C1 segment of cervical spinal cord (tissue), 14 donors: ENCODE results near the gene PSME4.
"Not testable (repeated sequence)": the region's sequence is repeated elsewhere in the genome, so short reads cannot be mapped to it uniquely, and the experiment has no call there.

ENCODE experiments used
- DNase-seq, 14 donors: peaks; one replicate each; lab custom pipeline; 2025; lab: John Stamatoyannopoulos, UW

Gene PSME4

DNA sequence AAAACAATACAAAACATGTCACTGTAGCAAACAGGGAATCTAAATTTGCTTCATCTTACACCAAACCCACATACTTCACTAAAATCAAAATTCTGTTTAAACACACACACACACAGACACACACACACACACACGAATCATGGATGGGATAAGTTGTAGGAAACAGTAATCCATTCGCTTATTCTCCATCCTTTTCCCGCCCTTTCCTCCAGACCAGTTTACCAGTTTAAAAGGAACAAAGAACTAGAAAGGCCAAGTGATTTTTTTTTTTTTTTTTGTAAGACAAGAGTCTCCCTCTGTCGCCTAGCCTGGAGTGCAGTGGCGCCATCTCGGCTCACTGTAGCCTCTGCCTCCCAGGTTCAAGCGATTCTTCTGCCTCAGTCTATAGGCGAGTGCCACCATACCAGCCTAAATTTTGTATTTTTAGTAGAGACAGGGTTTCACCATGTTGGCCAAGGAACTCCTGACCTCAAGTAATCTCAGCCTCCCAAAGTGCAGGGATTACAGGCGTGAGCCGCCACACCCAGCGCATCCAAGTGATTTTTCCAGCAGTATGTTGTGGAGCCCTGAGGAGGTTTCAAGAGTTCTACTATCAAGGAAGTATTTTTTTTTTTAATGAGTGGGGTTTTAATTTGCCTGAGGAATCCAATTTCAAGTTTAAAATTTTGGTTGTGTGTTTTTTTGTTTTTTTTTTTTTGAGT, 5.7 kb downstream of the PSME4 start:
- no peak for DNase-seq

DNA sequence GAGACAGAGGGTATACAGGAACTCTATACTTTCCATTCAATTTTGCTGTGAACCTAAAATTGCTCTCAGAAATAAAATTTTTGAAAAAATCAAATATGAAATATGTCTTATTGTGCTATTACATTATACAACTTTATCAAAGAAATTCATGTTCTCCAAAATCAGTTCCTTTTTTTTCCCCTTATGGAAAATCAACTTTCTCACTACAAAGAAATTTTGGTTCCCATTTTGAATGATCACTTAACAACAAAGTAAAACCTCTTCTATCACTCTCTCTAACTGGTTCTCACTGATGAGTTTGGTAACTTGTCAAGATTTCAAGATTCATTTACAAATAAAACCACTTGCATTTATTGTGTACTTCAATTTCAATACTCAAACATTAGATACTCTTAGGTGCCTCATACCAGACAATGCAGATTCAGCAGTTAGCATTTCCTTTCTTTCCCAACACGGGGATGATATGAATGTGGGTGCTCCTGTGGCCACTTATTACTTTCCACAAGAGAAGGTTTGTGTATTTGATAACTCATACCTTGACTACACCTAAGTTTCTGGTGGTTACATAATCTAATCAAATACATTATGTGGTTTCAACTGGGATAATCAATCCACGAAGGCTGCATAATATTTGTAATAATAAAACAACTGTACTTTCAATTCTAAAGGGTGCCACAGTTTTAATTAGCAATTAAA, 6.4 kb downstream of the PSME4 start:
- no peak for DNase-seq

DNA sequence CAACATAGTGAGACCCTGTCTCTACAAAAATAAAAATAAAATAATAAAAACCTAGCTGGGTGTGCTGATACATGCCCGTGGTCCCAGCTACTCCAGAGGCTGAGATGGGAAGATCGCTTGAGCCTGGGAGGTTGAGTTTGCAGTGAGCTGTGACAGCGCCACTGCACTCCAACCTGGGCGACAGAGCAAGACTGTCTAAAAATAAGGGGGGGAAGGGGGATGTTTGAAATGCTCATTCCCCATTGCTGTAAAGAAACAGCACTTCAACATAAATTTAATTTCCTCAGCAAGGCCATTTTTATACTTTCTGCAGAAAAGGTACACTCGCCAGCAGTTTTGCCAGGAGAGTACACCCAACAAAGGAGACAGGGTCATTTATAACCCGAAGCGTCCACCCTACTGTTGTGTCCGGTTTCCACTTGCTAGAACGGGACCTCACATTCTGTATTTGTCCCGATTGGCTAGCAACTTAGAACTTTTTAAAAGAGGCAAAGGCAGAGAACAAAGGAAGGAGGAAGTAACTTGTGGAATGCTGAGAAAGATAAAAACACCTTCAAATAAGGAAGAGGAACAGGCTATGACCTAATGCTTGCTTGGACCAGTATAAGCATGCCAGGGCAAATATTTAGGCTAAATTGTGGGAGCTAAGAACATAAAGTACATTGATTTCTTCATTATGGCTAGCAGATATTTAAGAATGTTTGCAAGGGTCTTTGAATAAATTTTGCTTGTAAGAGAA, 9.1 kb downstream of the PSME4 start:
- peak in 1 of 14 donors; percentile 17 for DNase-seq

DNA sequence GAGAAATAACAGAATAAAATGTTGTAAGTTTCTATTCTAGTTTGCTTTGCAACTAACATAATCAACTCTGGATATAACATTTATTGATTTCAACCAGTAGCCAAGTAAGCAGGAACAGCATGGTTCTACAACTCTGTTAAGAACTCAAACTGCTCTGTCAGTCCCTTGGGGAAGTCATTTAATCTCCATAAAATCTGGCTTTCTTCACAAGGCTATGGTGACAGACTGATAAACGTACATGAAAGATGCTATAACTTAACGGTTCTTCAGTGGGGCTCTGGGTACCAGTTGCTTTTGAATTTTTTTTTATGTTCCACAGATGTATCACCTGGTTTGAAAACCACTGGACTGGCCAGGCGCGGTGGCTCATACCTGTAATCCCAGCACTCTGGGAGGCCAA, 10.3 kb downstream of the PSME4 start:
- no peak for DNase-seq

DNA sequence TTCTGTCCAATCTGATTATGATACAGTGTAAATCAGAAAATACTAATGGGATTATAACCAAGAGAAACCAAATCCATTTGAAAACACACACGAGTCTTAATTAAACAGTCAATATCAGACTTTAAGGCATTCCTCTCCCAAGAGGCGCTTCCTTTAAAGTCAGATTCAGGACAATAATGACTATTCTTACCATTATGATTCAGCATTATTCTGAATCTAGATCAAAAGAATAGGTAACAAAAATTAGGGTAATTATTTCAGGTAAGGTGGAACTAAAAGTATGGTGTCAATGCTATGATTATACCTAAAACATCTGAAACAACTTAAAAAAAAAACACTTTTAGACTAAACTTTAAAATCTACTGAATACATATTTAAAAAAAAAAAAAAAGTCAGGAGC, 12.3 kb downstream of the PSME4 start:
- no peak for DNase-seq

DNA sequence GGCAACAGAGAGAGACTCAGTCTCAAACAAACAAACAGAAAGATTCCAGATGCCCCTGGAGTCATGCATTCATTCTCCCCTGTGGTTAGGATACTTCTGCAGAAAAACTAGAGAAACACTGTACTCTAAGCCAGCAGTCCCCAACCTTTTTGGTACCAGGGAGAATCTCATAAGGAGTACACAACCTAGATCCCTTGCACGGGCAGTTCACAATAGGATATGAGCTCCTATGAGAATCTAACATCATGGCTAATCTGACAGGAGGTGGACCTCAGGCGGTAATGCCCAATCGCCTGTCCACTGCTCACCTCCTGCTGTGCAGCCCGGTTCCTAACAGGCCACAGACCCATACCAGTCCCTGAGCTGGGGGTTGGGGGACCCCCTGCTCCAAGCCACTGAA, 18.3 kb downstream of the PSME4 start:
- no peak for DNase-seq

DNA sequence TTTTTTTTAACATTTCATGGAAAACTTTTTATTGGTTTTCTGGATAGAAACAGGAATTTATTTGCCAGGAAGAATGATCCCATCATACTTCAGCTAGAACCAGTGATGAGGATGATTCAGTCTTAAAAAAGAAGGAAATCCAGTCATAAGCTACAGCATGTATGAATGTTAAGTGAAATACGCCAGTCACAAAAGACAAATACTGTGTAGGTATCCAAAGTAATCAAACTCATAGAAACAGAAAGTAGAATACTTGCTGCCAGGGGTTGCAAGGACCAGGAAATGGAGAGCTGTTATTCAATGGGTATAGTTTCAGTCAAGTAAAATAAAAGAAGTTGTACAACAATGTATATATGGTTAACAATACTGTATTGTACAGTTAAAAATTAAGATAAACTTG, 21.3 kb downstream of the PSME4 start:
- DNase-seq = no peak

DNA sequence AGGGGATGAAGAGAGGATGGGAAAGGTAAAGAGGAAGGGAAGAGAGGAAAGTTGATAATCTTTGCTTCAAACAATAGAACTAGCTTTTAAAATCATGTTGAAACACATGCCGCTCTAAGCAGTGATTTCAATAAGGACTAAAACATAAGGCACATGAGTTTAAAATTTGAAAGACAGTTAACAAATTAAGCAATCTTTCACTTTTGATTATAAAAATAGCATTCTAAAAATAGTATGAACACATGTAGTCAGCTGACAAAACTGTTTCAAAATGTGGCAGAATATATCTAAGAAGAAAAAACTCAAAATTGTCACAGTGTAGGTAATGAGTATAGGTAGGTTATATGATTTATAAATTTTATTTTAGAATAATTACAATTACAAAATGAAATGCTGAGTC, 25.3 kb downstream of the PSME4 start:
- DNase-seq = no peak

DNA sequence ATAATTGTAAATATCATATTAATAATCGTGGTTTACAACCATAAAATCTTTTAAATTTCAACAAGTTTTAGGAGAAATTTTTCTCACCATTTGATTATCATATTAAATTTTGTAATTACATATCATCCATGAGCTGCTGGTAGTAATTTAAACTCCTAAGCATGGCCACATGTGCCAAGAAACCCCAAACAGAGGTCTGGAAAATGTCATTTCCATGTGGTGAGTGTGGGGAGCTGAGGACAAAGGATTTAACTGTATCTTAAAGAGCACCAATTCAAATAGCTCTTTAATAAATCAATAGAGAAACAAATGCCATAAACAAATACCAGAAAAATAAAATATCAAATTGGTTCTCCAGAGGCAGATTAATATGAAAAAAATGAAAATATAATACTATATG, 26.3 kb downstream of the PSME4 start:
- DNase-seq = no peak

DNA sequence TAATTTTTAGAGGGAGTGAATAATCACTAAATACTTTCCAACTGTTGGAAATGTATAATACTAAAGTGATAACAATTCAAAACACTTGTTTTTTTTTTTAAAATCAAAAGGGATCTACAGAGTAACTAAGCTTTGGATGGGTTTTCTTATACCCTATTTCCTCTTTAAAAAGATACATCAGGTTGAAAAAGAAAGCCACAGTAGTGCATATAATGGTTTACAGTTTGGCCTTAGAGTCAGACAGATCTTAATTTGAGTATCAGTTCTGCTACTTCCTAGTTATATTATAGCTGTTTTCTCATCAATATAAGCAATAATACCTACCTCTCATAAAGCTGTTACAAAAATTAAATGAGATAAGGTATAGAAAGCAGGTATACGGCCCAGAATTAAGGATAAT, 28.5 kb downstream of the PSME4 start:
- DNase-seq = no peak

DNA sequence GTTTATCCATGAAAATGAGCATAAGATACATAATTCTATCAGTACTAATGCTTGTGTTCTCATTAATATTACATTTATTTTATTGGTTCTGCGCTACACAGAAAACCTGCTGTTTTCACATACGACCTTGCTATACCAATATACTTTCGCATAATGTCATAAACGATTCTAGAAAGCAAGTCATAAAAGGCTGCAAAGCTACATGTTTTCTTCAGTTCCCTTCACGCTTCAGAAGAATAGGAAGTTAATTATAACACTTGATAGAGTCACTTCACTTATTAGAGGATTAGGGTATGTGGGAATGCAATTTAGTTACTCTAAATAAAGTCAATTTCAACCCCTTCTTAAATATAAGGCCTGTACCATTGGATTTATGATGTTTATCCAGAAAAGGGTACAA, 29.0 kb downstream of the PSME4 start:
- DNase-seq = no peak

DNA sequence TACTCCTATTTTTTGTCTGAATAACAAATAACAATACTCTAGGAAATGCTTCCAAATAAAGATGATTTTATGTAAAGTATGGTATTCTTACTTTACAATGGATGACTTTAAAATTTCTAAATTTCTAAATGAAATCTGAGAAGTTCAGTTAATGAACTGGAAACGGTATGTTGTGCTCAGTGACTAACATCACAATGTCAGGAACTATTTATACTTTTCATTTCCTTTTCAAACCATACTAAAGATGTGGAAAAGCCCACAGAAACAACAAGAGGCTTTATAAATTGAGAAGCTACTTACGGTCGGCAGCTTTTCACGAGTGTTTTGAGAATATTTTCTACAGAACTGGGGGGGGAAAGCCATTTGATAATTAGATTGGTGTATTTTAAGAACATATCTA, 31.1 kb downstream of the PSME4 start:
- DNase-seq = no peak

DNA sequence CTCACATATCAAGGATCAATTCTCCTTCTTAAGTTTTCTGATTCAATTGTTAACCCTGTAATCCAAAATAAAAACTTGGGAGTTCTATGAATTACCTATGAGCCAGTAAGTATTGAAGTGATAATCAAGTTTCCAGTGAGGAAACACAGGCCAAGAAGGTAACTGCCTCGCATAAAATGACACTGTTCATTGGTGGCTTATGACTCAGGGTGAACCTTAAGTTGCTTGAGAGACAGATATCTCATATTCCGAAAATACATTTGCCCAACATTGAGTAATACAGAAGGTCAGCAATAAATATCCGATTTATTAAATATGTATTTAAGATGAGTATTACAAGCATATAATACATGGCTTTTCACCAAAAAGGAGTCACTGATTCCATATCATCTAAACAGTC, 31.9 kb downstream of the PSME4 start:
- no peak for DNase-seq

DNA sequence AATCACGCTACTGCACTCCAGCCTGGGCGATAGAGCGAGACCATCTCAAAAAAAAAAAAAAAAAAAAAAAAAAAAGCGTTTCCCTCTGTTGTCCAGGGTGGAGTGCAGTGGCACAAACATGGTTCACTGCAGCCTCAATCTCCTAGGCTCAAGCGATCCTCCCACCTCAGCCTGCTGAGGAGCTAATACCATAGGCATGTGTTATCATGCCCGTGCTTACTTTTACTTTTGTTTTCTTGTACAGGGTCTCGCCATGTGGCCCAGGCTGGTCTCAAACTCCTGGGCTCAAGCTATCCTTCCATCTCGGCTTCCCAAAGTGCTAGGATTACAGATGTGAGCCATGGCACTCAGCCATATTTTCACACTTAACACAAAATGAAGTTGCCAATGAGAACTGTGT, 37.5 kb downstream of the PSME4 start:
- DNase-seq = no peak

DNA sequence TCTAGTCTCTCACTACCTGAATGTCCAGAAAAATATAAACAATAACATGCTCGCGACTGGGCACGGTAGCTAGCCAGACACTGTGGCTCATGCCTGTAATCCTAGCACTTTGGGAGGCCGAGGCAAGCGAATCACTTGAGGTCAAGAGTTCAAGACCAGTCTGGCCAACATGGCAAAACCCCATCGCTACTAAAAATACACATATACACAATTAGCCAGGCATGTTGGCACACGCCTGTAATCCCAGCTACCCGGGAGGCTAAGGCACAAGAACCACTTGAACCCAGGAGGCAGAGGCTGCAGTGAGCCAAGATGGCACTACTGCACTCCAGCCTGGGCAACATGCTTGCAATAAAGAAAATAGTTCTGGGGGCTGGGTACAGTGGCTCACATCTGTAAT, 44.5 kb downstream of the PSME4 start:
- not testable (repeated sequence) for DNase-seq

DNA sequence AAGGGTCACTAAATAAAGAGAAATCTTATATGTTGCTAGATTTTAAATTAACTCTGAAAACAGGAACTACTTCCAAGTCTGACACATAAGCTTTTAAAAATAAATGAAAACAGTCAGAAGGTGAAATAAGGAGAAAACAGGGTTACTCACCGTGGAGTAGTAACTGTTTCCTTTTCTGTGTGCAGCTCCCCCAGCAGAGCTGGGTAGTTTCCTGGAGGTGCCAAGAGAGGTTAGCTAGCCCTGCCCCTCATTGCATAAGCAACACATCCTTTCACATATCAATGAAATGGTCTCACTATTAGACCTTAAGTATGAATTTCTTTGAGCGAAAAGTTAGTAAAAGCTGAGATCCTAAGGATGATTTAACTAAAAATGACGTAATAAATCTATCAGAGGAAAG, 57.1 kb downstream of the PSME4 start:
- peak in 1 of 14 donors; percentile 13 for DNase-seq

DNA sequence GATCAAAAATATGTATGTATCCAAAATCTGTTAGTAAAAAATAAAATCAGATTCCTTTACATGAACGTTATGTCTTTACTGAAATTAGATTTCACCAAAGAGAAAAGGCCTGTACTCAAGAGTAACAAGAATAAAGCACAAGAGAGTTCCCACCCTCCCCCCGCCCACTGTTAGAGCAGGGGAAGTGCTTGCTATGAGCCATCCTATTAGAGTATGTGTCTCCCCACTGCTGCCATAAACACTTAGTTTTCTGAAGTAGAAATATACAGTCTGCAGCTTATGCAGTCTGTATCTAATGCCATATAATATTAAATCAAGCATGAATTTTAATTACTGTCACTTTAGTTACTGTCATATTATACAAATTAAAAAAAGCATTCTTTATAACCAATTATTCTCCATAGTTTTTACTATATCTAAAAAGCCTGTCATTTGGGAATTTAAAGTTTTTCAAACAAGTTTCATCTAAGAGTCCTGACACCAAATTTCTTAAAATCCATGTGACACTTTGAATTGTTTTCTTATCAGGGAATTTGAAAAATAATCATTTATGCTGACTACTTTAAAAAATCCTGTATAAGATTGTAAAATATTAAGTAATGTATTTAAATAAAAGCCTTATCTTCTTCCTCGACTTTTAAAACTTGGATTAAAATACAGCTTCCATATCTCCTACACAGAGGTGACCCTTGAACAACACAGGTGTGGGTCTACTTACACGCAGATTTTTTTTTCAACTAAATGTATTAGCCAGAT, 59.2 kb downstream of the PSME4 start:
- DNase-seq = no peak

DNA sequence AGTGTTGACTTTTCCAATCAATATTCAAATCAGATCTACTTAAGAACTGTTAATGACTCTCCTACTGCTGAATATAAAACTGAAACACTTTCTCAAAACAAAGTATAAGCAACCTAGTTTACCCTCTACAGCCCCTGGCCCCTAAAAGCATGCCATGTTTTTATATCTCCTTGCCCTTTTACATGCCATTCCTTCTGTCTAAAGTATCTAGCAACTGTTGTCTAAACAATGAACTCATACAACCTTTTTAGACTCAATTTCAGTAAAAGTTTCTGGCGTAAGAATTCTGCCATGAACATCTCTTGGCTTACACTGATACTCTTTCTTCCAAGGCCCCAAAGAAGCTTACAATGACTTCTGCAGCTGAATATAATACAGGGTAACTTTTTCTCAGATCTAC, 63.2 kb downstream of the PSME4 start:
- DNase-seq = no peak

DNA sequence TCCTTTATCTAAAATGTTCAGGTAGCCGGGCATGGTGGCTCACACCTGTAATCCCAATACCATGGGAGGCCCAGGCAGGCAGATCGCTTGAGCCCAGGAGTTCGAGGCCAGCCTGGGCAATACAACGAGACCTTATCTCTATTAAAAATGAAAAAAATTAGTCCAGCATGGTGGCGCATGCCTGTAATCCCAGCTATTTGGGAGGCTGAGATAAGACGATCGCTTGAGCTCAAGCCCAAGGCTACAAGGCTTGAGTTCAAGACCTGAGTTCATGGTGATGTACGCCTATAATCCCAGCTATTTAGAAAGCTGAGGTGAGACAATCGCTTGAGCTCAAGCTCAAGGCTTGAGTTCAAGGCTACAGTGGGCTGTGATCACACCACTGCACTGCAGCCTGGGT, 65.4 kb downstream of the PSME4 start:
- no peak for DNase-seq

DNA sequence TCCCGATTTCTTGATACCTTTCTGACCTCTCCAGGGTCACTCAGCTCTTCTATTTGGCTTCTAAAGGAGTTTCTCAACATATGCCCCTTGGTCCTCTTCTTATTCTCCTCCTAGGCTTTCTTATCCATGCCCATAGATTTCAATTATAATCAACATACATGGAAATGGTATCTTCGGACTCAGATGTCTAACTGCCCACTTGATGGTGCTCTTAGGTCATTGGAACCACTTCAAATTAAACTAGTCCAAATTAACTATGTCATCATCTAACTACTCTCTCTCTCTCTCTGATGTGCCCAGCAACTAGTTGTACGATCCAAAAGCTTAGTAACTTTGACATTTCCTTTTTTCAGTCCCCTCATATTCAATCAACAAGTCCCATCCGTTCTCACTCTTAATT, 67.8 kb downstream of the PSME4 start:
- DNase-seq = no peak

DNA sequence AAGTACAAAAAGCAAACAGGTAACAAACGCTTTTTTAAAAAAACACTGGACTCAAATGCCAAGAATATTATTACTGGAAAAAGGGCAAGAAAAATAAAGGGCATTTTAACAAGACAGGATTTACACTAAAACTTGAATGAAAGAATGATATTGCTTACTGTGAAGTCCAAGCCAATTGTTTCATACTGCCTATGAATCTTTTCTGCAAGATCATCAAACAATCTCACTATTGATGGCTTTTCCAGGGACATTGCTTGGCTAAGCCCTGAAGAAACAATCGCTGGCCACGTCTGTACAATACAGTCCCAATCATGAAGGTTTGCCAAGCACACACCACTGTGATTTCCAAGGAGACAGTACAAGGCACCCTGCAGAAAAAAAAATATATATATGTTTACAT, 69.6 kb downstream of the PSME4 start:
- no peak for DNase-seq

DNA sequence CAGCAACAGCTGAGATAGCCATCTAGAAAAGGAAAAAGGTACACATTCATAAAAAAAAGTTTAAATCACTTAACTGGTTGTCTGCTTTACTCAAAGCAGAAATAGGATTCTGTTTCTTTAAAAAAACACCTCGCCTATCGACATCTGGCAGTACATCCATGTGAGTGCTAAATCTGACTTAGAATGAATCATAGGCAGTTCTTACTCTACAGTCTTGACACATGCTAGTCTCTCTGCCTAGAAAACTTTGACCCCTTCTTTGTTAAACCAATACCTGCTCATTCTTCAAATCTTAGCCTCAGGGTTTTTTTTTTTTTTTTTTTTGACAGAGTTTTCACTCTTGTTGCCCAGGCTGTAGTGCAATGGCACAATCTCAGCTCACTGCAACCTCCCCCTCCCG, 73.9 kb downstream of the PSME4 start:
- no peak for DNase-seq
